ENCODE measurements around the gene RNF220.

RNF220 gene

DNA sequence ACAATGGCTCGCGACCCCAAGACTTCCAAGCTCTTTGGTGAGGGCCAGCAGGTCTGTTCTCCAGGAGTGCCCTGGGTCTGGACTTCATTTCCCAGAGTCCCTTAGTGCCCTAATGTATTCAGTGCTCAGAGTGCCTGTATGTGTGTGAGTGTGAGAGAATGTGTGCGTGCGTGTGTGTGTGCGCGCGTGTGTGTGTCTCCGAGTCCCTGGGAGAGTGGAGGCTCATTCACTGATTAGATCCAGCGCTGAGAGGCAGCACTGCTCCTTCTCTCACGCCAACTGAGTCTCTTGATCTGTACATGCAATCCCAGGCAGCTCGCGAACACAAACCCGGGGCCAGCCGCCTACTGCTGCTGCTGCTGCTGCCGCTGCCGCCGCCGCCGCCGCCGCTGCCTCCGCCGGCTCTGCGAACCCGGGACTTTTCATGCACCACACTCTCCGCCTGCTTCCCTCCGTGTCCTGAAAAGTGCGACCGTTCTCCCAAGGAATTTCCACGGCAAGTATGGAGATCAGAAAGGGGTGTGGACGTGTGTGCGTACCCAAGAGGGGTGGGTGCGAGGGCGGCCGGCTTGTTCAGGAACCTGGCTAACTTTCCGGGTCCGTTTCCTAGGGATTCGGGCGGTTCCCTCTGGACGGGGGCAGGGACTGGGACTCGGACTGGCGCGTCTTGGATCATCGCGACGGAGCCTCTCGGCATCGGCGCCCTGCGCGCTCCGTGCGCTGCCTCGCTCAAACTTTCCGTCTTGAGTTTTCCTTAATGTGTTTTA, at the start of gene RNF220:
TSS of gene RNF220 (plus strand) at position 225 of the 767 bp plus-strand sequence.
- Mint-ChIP-seq H3K27ac (ENCODE audit: low read depth) (peak within 1 kb of the TSS; percentile 32), H3K27me3 (peaks cover 62% of the 10 kb centered on the region), H3K4me3 (peak within 1 kb of the TSS; percentile 90), H3K36me3 (ENCODE audit: insufficient read depth) (peaks cover 11% of the 10 kb centered on the region), H3K9me3 (no peaks in the 10 kb centered on the region), H3K4me1 (peaks cover 22% of the 10 kb centered on the region)
- DNase-seq (ENCODE audit: low spot score in 2 of 2) (no peak), ATAC-seq (replicated peaks; ENCODE audit: extremely low read depth, poor library complexity, severe bottlenecking) (peak; percentile 36)

DNA sequence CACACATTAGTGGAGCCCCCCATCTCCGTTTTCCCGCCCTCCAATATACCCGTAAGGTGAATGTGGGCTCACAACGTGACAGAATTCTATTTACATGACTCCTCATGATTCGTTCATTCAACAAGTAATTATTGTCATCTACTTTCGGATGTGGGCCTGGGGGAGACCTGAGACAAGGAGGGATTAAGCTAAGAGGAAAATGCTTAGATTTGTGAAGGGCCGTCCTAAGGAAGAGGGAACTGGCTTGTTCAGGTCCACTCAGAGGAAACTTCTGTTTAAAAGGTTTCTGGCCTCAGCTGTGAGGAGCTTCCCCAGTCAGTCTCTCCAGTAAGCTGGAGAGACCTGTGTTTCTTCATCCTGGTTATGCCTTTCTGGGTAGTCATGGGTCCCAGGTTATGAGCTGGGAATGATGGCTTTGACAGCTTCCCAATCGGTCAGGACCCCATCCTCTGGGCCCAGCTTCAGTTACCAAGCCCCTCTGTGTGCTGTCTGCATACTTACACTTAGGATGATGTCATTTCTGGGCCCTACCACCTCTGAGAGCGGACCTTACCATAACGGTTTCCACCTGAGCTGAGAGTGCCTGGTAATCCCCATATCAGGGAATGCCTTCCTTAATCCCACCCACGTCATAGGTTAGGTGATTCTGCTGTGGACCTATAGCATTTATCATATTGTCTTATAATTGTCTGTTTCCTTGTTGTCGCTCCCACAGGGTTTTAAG, 49.3 kb upstream of the RNF220 start:
- Mint-ChIP-seq H3K27ac (ENCODE audit: low read depth) (peak overlapping the region; percentile 95), H3K27me3 (no peaks in the 10 kb centered on the region), H3K36me3 (ENCODE audit: insufficient read depth) (peaks cover 6% of the 10 kb centered on the region), H3K4me1 (peaks cover 43% of the 10 kb centered on the region), H3K9me3 (no peaks in the 10 kb centered on the region), H3K4me3 (peak overlapping the region; percentile 90)
- DNase-seq (ENCODE audit: low spot score in 2 of 2) (no peak), ATAC-seq (replicated peaks; ENCODE audit: extremely low read depth, poor library complexity, severe bottlenecking) (no peak)

GRCh38 chr1:44357710-44358109, 47.3 kb upstream of the RNF220 start:
- no peaks in the 10 kb centered on the region for H3K27me3 Mint-ChIP-seq
- H3K27ac Mint-ChIP-seq (ENCODE audit: low read depth) = no peak overlapping the region
- DNase-seq (ENCODE audit: low spot score in 2 of 2) (no peak), ATAC-seq (replicated peaks; ENCODE audit: extremely low read depth, poor library complexity, severe bottlenecking) (no peak)
- no peaks in the 10 kb centered on the region for H3K9me3 Mint-ChIP-seq
- H3K36me3 Mint-ChIP-seq (ENCODE audit: insufficient read depth) = peaks cover 6% of the 10 kb centered on the region
- H3K4me1 Mint-ChIP-seq = peaks cover 27% of the 10 kb centered on the region
- H3K4me3 Mint-ChIP-seq = no peak overlapping the region

- no peaks in the 10 kb centered on the region for H3K27me3 Mint-ChIP-seq
- peaks cover 3% of the 10 kb centered on the region for H3K36me3 Mint-ChIP-seq (ENCODE audit: insufficient read depth)
- H3K9me3 Mint-ChIP-seq = no peaks in the 10 kb centered on the region
- no peak overlapping the region for H3K27ac Mint-ChIP-seq (ENCODE audit: low read depth)
- no peak overlapping the region for H3K4me3 Mint-ChIP-seq
- no peak for DNase-seq (ENCODE audit: low spot score in 2 of 2)
- H3K4me1 Mint-ChIP-seq = peaks cover 12% of the 10 kb centered on the region
- ATAC-seq (replicated peaks; ENCODE audit: extremely low read depth, poor library complexity, severe bottlenecking) = no peak
Observed at GRCh38 chr1:44359234-44359935, 45.7 kb upstream of the RNF220 start.

DNA sequence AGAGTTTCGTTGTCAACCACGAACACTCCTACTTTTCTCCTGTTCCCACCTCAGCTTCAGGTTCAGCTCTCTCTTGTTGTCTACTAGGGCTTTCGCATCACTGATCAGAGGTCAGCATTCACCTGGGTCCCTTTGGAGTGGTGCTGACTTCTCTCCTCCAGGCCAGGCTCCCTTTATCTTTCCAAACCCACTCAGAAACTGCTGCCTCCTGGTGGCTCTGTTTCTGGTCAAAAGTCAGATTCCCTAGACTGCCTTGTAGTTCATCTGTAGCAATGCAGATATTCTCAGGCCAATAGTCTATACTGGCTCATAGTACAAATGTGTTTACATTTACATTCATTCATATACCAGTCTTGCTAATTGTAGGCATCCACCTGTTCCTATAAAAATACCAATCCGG, 43.6 kb upstream of the RNF220 start:
- DNase-seq (ENCODE audit: low spot score in 2 of 2) = no peak
- H3K27me3 Mint-ChIP-seq = peaks cover 2% of the 10 kb centered on the region
- ATAC-seq (replicated peaks; ENCODE audit: extremely low read depth, poor library complexity, severe bottlenecking) = no peak
- H3K4me1 Mint-ChIP-seq = no peaks in the 10 kb centered on the region
- H3K9me3 Mint-ChIP-seq = no peaks in the 10 kb centered on the region
- H3K4me3 Mint-ChIP-seq = no peak overlapping the region
- H3K36me3 Mint-ChIP-seq (ENCODE audit: insufficient read depth) = no peaks in the 10 kb centered on the region
- no peak overlapping the region for H3K27ac Mint-ChIP-seq (ENCODE audit: low read depth)

DNA sequence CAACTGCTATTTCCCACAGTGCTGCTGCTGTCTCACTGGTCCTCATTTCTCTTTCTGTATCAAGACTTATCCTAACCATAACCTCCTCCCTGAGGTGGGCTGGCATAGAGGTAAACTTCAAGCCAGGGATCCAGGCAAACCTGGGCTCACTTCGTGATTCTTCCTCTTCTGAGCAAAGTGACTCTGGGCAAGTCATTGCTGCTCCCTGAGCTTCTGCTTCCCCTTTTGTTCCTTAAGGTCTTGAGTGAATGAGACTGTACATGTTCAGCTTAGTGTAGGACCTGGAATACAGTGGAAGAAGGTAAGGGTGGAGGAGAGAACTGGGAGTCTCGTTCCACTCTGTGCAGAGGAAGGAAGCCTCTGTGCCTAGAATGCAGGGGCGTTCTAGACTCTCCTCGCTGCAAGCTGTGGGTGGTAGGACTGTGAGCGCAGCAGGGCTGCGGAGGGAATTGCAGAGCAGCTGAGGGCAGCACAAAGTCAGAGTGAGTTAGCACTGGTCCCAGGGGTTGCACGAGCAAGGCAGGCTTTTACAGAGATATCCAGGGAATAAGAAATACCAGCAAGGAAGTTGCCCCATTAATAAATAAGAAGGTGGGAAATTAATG, 38.6 kb upstream of the RNF220 start:
- Mint-ChIP-seq H3K27ac (ENCODE audit: low read depth) (no peak overlapping the region), H3K27me3 (peaks cover 16% of the 10 kb centered on the region), H3K36me3 (ENCODE audit: insufficient read depth) (no peaks in the 10 kb centered on the region), H3K4me3 (no peak overlapping the region), H3K9me3 (no peaks in the 10 kb centered on the region), H3K4me1 (no peaks in the 10 kb centered on the region)
- DNase-seq (ENCODE audit: low spot score in 2 of 2) = no peak
- ATAC-seq (replicated peaks; ENCODE audit: extremely low read depth, poor library complexity, severe bottlenecking) = no peak

- ATAC-seq (replicated peaks; ENCODE audit: extremely low read depth, poor library complexity, severe bottlenecking) (no peak), DNase-seq (ENCODE audit: low spot score in 2 of 2) (no peak)
- Mint-ChIP-seq H3K27me3 (peaks cover 16% of the 10 kb centered on the region), H3K4me3 (no peak overlapping the region), H3K27ac (ENCODE audit: low read depth) (no peak overlapping the region), H3K36me3 (ENCODE audit: insufficient read depth) (no peaks in the 10 kb centered on the region), H3K4me1 (no peaks in the 10 kb centered on the region), H3K9me3 (no peaks in the 10 kb centered on the region)
Observed at GRCh38 chr1:44367944-44368343, 37.1 kb upstream of the RNF220 start.

- Mint-ChIP-seq H3K27me3 (peaks cover 16% of the 10 kb centered on the region), H3K36me3 (ENCODE audit: insufficient read depth) (no peaks in the 10 kb centered on the region), H3K4me3 (no peak overlapping the region), H3K27ac (ENCODE audit: low read depth) (no peak overlapping the region), H3K4me1 (no peaks in the 10 kb centered on the region), H3K9me3 (no peaks in the 10 kb centered on the region)
- DNase-seq (ENCODE audit: low spot score in 2 of 2) = no peak
- no peak for ATAC-seq (replicated peaks; ENCODE audit: extremely low read depth, poor library complexity, severe bottlenecking)
Observed at GRCh38 chr1:44368471-44369151, 36.4 kb upstream of the RNF220 start.

DNA sequence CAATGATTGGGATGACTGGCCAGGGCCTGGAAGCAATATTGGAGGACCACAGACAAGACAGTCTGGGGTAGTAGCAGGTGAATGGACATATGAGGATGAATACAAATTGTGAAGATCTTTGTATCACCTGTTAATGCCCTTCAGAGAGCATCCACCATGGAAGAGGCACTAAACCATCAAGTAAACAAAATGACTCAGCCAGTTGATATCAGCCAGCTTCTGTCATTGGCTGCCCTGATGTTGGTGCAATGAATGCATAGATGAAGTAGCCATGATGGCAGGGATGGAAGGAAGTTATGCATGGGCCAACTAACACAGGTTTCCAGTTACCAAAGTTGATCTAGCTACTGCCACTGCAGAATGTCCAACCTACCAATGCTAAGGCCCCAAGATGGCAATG, 33.8 kb upstream of the RNF220 start:
- H3K27me3 Mint-ChIP-seq = peaks cover 16% of the 10 kb centered on the region
- no peak for ATAC-seq (replicated peaks; ENCODE audit: extremely low read depth, poor library complexity, severe bottlenecking)
- H3K27ac Mint-ChIP-seq (ENCODE audit: low read depth) = no peak overlapping the region
- H3K9me3 Mint-ChIP-seq = no peaks in the 10 kb centered on the region
- no peaks in the 10 kb centered on the region for H3K4me1 Mint-ChIP-seq
- no peak overlapping the region for H3K4me3 Mint-ChIP-seq
- H3K36me3 Mint-ChIP-seq (ENCODE audit: insufficient read depth) = no peaks in the 10 kb centered on the region
- no peak for DNase-seq (ENCODE audit: low spot score in 2 of 2)

- ATAC-seq (replicated peaks; ENCODE audit: extremely low read depth, poor library complexity, severe bottlenecking) = no peak
- no peak for DNase-seq (ENCODE audit: low spot score in 2 of 2)
- no peak overlapping the region for H3K4me3 Mint-ChIP-seq
- H3K36me3 Mint-ChIP-seq (ENCODE audit: insufficient read depth) = no peaks in the 10 kb centered on the region
- H3K4me1 Mint-ChIP-seq = no peaks in the 10 kb centered on the region
- no peaks in the 10 kb centered on the region for H3K27me3 Mint-ChIP-seq
- H3K27ac Mint-ChIP-seq (ENCODE audit: low read depth) = no peak overlapping the region
- H3K9me3 Mint-ChIP-seq = no peaks in the 10 kb centered on the region
Observed at GRCh38 chr1:44375547-44375946, 29.5 kb upstream of the RNF220 start.

DNA sequence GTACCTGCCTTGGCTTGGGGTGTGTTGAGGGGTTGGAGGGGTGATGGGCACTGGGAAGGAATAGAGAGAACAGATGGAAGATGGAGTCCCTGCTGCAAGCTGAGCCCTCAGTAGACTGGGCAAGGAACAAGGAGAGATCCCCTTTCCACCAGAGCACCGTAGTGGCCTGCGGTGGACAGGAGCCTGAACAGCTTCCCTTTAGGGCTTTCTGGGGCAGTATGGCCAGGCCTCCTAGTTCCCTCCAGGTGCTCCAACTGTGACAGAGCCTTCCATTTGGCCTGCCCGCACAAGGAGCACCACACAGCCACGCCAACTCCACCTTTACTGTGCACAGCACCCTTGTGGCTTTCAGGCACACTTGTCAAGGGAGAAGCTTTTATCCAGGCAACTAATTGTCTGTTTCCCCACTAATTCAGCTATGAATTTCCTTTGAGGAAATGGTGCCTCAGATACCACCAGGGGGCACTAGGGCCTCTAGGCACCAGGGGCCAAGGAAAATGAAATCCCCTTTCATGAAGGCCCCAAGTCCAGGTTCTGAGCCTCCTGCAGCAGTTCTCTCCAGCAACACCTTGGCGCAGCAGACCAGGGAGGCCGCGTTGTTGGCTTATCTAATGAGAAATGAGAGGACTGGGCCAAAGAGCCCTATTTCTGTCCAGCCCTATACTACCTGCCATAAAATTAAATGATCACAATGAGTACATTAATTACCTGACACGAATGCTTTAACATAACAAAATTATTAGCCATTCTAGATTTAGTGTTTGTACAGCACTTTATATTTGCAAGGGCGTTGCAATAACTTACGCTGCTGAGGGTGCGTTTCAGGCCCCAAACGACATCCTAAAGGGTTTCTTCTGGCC, 26.9 kb upstream of the RNF220 start:
- no peaks in the 10 kb centered on the region for H3K27me3 Mint-ChIP-seq
- DNase-seq (ENCODE audit: low spot score in 2 of 2) (no peak), ATAC-seq (replicated peaks; ENCODE audit: extremely low read depth, poor library complexity, severe bottlenecking) (no peak)
- H3K27ac Mint-ChIP-seq (ENCODE audit: low read depth) = no peak overlapping the region
- H3K36me3 Mint-ChIP-seq (ENCODE audit: insufficient read depth) = no peaks in the 10 kb centered on the region
- no peak overlapping the region for H3K4me3 Mint-ChIP-seq
- H3K9me3 Mint-ChIP-seq = no peaks in the 10 kb centered on the region
- H3K4me1 Mint-ChIP-seq = no peaks in the 10 kb centered on the region
